Measurements from ENCODE around the gene SPATA2.
A peak's percentile ranks its signal among the peaks of the same experiment; 100 is the strongest.

- TF ChIP-seq NR2C2 (CRISPR knock-in tag; IDR thresholded peaks at IDR 0.05; ENCODE audit: borderline replicate concordance) (peak; percentile 70), EP300 (IDR thresholded peaks at IDR 0.05; ENCODE audit: low read depth in 2 of 2, low read length in 2 of 2) (peak in 1 of 2 experiments; percentile 74; a peak in 2 of 4 replicates), EP300 (CRISPR knock-in tag; IDR thresholded peaks at IDR 0.05; ENCODE audit: borderline replicate concordance) (peak; percentile 73; the same call in 1 of the 2 replicates), TFAP4 (IDR thresholded peaks at IDR 0.05; ENCODE audit: borderline replicate concordance, low read depth) (peak; percentile 98)
Measured at GRCh38 chr20:49945701-49946477, 30.6 kb upstream of the SPATA2 start.

All from HepG2 (cell line).